Panc1 (cell line): ENCODE data around the gene NOPCHAP1. TPM values are rescaled to one million over a fixed set of nuclear protein-coding genes. Genes with fewer than 3 reads are reported as not detected.
A peak's percentile ranks its signal among the peaks of the same experiment; 100 is the strongest.

ENCODE experiments used
- ATAC-seq: fragments of 200-7000 bp; cut with Tn5 transposase; 2 replicates; pipeline ENCODE4 v1.9.1; 2020; ENCODE audit warnings: mild to moderate bottlenecking, moderate library complexity
- BruUV-seq: library from RNA; stranded (reverse); fragments of 400-500 nt; replicated peaks from 2 replicates; lab custom pipeline; 2021; lab: Mats Ljungman, UMichigan
- CTCF ChIA-PET: fragments of 300-600 bp; sonication (Branson Sonifier 250); formaldehyde crosslinking; loops from one replicate; lab custom pipeline; 2022; ENCODE audit warnings: antibody characterized with exemption; lab: Charles Lee
- POLR2A ChIA-PET: fragments of 300-600 bp; sonication (Branson Sonifier 250); formaldehyde crosslinking; loops from one replicate; lab custom pipeline; 2022; ENCODE audit warnings: antibody characterized with exemption; lab: Charles Lee
- DNase-seq: peaks from one replicate; pipeline ENCODE4 v3.0.0-alpha.2; 2010; ENCODE audit warnings: low read depth, low spot score
- H3K27ac ChIP-seq: 2 replicates; pipeline ENCODE4 v1.5.1; 2011; ENCODE audit warnings: mild to moderate bottlenecking, low read length, inconsistent platforms
- H3K27me3 ChIP-seq: fragments of 200-500 bp; sonication (Bioruptor generic); 2 replicates; pipeline ENCODE4 v1.6.0; 2014; ENCODE audit warnings: low read length, inconsistent platforms; ENCODE audit not compliant: control insufficient read depth, insufficient read depth
- H3K36me3 ChIP-seq: fragments of 200-500 bp; sonication (Bioruptor generic); 2 replicates; pipeline ENCODE4 v1.5.1; 2014; ENCODE audit warnings: inconsistent platforms, mild to moderate bottlenecking, low read length, moderate library complexity; ENCODE audit not compliant: control insufficient read depth, insufficient read depth
- H3K4me1 ChIP-seq: 2 replicates; pipeline ENCODE4 v1.5.1; 2011; ENCODE audit warnings: inconsistent platforms, mild to moderate bottlenecking, low read length, moderate library complexity; ENCODE audit not compliant: control insufficient read depth, insufficient read depth
- H3K4me3 ChIP-seq, 2 experiments: 2 replicates each; pipeline ENCODE4 v1.5.1; 2011 to 2012; ENCODE audit warnings: low read depth in 2 of 2, low read length in 2 of 2, mild to moderate bottlenecking in 2 of 2, inconsistent platforms in 1 of 2, moderate library complexity in 1 of 2
- H3K9me3 ChIP-seq: fragments of 200-500 bp; sonication (Bioruptor generic); 2 replicates; pipeline ENCODE4 v1.5.1; 2014; ENCODE audit warnings: low read depth, mild to moderate bottlenecking, inconsistent platforms, low read length, moderate library complexity; ENCODE audit not compliant: control insufficient read depth, insufficient read depth
- POLR2AphosphoS5 ChIP-seq: IDR thresholded peaks from 2 replicates; pipeline ENCODE4 v1.6.1; 2012; ENCODE audit warnings: mild to moderate bottlenecking, low read depth, low read length, moderate library complexity
- SIN3A ChIP-seq: IDR thresholded peaks from 2 replicates; pipeline ENCODE4 v1.6.1; 2012; ENCODE audit warnings: low read depth, mild to moderate bottlenecking, low read length, moderate library complexity, borderline replicate concordance; ENCODE audit not compliant: insufficient read depth
- TCF7L2 ChIP-seq: IDR thresholded peaks from 2 replicates; pipeline ENCODE4 v1.6.1; 2011; ENCODE audit warnings: mild to moderate bottlenecking, low read depth, low read length, inconsistent platforms
- in situ Hi-C: cut with HindIII; loops from 2 replicates; pipeline ENCODE4 v1.10.0; 2016; ENCODE audit warnings: low sequenced_read_pairs, low pct_unique_long_range_greater_than_20kb
- intact Hi-C: fragments of 100-400 bp; cut with micrococcal nuclease; formaldehyde crosslinking; loops from one replicate; pipeline ENCODE4 v1.10.0; 2022; ENCODE audit not compliant: unreplicated experiment
- total RNA-seq: library from RNA; stranded (reverse); gene quantifications from one replicate; pipeline ENCODE4 v1.2.1, GENCODE V29; 2021; ENCODE audit not compliant: unreplicated experiment
- TF ChIP-seq, protein P1 (sequence below), 2 experiments: IDR thresholded peaks; 2 replicates each; pipeline ENCODE4 v1.6.1; 2011 to 2012; ENCODE audit warnings: low read depth in 2 of 2, control low read depth in 1 of 2, low read length in 1 of 2, mild to moderate bottlenecking in 1 of 2, moderate library complexity in 1 of 2; ENCODE audit not compliant: insufficient read depth in 1 of 2
- TF ChIP-seq, protein P2 (sequence below): fragments of 450-650 bp; IDR thresholded peaks from 2 replicates; pipeline ENCODE4 v1.5.1; 2017; ENCODE audit warnings: mild to moderate bottlenecking

Gene NOPCHAP1
- total RNA-seq, 1 experiment from 2014 or later = 24.0 TPM

DNA sequence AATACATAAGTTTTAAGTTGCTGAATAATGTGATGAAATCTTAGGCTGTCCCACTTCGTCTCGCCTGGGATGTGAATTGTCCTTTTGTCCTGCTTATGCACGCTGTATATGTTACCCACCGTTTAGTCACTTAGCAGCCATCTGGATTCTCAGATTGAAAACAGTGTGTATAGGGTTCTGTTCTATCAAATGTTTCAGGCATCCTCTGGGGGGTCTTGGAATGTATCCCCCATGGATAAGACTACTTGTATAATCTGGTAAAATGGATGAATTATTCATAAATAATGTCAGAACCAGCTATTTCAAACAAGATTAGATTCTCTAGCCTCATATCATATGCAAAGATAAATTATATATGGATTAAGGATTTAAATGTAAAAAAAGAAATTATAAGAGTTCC, 29.4 kb downstream of the NOPCHAP1 start:
- no peaks in the 10 kb centered on the region for H3K36me3 ChIP-seq

DNA sequence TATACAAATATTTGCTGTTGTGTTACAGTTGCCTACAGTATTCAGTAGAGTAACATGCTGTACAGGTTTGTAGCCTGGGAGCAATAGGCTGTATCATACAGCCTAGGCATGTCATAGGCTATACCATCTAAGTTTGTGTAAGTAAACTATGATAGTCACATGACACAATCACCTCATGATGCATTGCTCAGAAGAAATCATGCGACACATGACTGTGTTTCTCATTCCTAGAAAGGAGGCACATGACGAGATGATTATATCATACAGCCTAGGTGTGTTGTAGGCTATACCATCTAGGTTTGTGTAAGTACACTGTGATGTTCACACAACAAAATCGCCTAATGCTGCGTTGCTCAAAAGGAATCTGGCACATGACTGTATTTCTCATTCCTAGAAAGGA, 31.9 kb downstream of the NOPCHAP1 start:
- no TSS peak for BruUV-seq
- ATAC-seq (no peak), DNase-seq (peak; percentile 12)
- Histone ChIP-seq H3K4me1 (no peaks in the 10 kb centered on the region), H3K27ac (no peak overlapping the region), H3K27me3 (no peaks in the 10 kb centered on the region), H3K36me3 (no peaks in the 10 kb centered on the region), H3K4me3 (no peak overlapping the region), H3K9me3 (no peaks in the 10 kb centered on the region)
- intact Hi-C loops = no loop called here
- ChIA-PET POLR2A (no interaction called here), CTCF (no interaction called here)
- in situ Hi-C loops = no loop called here
- TF ChIP-seq, protein P1, sequence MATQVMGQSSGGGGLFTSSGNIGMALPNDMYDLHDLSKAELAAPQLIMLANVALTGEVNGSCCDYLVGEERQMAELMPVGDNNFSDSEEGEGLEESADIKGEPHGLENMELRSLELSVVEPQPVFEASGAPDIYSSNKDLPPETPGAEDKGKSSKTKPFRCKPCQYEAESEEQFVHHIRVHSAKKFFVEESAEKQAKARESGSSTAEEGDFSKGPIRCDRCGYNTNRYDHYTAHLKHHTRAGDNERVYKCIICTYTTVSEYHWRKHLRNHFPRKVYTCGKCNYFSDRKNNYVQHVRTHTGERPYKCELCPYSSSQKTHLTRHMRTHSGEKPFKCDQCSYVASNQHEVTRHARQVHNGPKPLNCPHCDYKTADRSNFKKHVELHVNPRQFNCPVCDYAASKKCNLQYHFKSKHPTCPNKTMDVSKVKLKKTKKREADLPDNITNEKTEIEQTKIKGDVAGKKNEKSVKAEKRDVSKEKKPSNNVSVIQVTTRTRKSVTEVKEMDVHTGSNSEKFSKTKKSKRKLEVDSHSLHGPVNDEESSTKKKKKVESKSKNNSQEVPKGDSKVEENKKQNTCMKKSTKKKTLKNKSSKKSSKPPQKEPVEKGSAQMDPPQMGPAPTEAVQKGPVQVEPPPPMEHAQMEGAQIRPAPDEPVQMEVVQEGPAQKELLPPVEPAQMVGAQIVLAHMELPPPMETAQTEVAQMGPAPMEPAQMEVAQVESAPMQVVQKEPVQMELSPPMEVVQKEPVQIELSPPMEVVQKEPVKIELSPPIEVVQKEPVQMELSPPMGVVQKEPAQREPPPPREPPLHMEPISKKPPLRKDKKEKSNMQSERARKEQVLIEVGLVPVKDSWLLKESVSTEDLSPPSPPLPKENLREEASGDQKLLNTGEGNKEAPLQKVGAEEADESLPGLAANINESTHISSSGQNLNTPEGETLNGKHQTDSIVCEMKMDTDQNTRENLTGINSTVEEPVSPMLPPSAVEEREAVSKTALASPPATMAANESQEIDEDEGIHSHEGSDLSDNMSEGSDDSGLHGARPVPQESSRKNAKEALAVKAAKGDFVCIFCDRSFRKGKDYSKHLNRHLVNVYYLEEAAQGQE (IDR thresholded peaks at IDR 0.05; ENCODE audit: insufficient read depth in 1 of 2, low read depth in 2 of 2, low read length in 1 of 2) = no peak
- no peak for TF ChIP-seq TCF7L2
- no peak for TF ChIP-seq SIN3A
- TF ChIP-seq, protein P2, sequence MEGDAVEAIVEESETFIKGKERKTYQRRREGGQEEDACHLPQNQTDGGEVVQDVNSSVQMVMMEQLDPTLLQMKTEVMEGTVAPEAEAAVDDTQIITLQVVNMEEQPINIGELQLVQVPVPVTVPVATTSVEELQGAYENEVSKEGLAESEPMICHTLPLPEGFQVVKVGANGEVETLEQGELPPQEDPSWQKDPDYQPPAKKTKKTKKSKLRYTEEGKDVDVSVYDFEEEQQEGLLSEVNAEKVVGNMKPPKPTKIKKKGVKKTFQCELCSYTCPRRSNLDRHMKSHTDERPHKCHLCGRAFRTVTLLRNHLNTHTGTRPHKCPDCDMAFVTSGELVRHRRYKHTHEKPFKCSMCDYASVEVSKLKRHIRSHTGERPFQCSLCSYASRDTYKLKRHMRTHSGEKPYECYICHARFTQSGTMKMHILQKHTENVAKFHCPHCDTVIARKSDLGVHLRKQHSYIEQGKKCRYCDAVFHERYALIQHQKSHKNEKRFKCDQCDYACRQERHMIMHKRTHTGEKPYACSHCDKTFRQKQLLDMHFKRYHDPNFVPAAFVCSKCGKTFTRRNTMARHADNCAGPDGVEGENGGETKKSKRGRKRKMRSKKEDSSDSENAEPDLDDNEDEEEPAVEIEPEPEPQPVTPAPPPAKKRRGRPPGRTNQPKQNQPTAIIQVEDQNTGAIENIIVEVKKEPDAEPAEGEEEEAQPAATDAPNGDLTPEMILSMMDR = no peak
- TF ChIP-seq POLR2AphosphoS5 = no peak

More for the DNA sequence above, 29.4 kb downstream of the NOPCHAP1 start:
- Histone ChIP-seq H3K4me1 (no peaks in the 10 kb centered on the region), H3K27me3 (no peaks in the 10 kb centered on the region), H3K4me3 (no peak overlapping the region), H3K9me3 (no peaks in the 10 kb centered on the region), H3K27ac (no peak overlapping the region)
- ATAC-seq (no peak), DNase-seq (no peak)
- intact Hi-C loops = no loop called here
- POLR2A ChIA-PET = no interaction called here
- BruUV-seq = no TSS peak
- TF ChIP-seq POLR2AphosphoS5 = no peak
- TF ChIP-seq SIN3A = no peak
- TF ChIP-seq, protein P2 = no peak
- no peak for TF ChIP-seq TCF7L2
- TF ChIP-seq, protein P1 (IDR thresholded peaks at IDR 0.05; ENCODE audit: insufficient read depth in 1 of 2, low read depth in 2 of 2, low read length in 1 of 2) = no peak
- in situ Hi-C loops = no loop called here
- CTCF ChIA-PET = no interaction called here
